CD4-positive, alpha-beta T cell treated with Interleukin-15 for 1 hour (primary cell): Measurements from ENCODE around the gene NAE1.
"Not testable (repeated sequence)": the region's sequence is repeated elsewhere in the genome, so short reads cannot be mapped to it uniquely, and the experiment has no call there.

Source experiments
- DNase-seq: peaks from one replicate; pipeline ENCODE4 v3.0.0-alpha.2; 2020

The NAE1 gene

GRCh38 chr16:66800856-66801255, 29.9 kb downstream of the NAE1 start:
- DNase-seq = no peak

- DNase-seq = no peak
Observed at GRCh38 chr16:66798161-66798560, 32.6 kb downstream of the NAE1 start.

- DNase-seq = not testable (repeated sequence)
Observed at GRCh38 chr16:66793984-66794383, 36.8 kb downstream of the NAE1 start.

- no peak for DNase-seq
Observed at GRCh38 chr16:66790130-66790733, 40.5 kb downstream of the NAE1 start.

DNA sequence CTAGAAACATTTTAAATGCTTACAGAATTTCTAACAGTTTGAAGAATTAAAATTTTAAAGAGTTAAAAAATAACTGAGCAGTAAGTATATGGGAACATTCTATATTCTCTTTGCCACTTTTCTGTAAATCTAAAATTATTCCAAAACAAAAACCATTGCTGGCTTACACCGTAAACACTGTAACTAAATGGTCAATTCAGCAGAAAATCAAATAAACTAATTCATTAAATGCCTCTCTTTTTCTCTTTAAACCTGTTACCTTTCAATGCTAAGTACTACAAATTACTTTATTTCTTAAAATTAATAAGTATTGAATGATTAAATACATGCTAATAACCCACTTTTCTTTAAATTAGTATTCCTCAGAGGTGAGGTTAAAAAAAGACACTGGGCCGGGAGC, 43.3 kb downstream of the NAE1 start:
- DNase-seq = no peak

- DNase-seq = no peak
Observed at GRCh38 chr16:66786551-66786950, 44.2 kb downstream of the NAE1 start.

- DNase-seq = no peak
Observed at GRCh38 chr16:66776457-66776856, 54.3 kb downstream of the NAE1 start.

GRCh38 chr16:66774981-66775380, 55.8 kb downstream of the NAE1 start:
- no peak for DNase-seq

DNA sequence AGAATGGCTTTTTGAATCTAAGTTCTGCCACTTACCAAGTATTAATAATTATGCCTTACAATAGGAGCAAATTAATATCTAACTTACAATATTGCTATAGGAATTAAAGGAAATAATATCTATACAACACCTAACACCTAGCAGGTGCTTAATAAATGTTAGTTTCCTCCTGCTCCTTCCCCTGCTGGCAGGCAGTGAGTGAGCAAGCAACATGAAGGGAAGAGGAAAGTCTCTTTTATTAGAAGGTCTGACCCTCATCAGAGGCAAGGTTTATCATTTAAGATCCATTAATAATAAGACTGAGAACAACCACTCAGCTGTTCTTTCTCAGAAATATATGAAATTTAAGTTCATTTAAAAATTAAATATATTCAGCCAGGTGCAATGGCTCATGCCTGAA, 72.7 kb downstream of the NAE1 start:
- DNase-seq = no peak

- no peak for DNase-seq
Observed at GRCh38 chr16:66754819-66755218, 76.0 kb downstream of the NAE1 start.

GRCh38 chr16:66754211-66754610, 76.6 kb downstream of the NAE1 start:
- DNase-seq = no peak

DNA sequence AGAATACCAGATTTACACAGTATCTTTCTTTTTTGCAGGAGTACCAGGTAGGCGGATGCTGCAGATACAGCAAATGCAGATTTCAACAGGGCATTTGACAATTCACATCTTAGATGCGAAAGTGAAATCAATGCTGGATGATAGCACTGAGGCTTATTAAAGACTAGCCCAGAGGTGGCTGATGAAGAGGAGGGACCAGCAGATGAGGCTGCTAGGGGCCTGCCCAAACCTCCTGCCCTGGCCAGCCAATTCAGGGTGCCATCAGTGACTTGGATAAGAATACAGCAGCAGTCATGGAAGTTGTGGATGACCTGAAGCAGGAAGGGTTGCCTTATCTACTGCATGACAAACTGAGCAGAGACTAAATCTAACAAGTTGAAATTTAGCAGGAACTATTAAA, 77.8 kb downstream of the NAE1 start:
- DNase-seq = no peak
